KMS-11 (cell line): ENCODE data around the gene ARID4B.

Experiments
- H2AFZ ChIP-seq: fragments of 200-600 bp; sonication (generic); 2 replicates; pipeline ENCODE4 v1.6.1; 2016; ENCODE audit warnings: antibody characterized with exemption, mixed run types, low read depth
- H3K27ac ChIP-seq: fragments of 200-600 bp; sonication (generic); 2 replicates; pipeline ENCODE4 v1.6.1; 2016; ENCODE audit warnings: mild to moderate bottlenecking, mixed run types
- H3K27me3 ChIP-seq: fragments of 200-600 bp; sonication (generic); 2 replicates; pipeline ENCODE4 v1.6.1; 2017; ENCODE audit warnings: mild to moderate bottlenecking, low read depth, mixed run types, moderate library complexity; ENCODE audit not compliant: insufficient read depth
- H3K36me3 ChIP-seq: fragments of 200-600 bp; sonication (generic); 2 replicates; pipeline ENCODE4 v1.6.1; 2017; ENCODE audit warnings: mild to moderate bottlenecking, mixed run types; ENCODE audit not compliant: insufficient read depth
- H3K4me1 ChIP-seq: fragments of 200-600 bp; sonication (generic); 2 replicates; pipeline ENCODE4 v1.6.1; 2016; ENCODE audit warnings: mild to moderate bottlenecking, low read depth, mixed run types; ENCODE audit not compliant: poor library complexity, severe bottlenecking
- H3K4me2 ChIP-seq: fragments of 200-600 bp; sonication (generic); 2 replicates; pipeline ENCODE4 v1.7.0; 2016; ENCODE audit warnings: mild to moderate bottlenecking, mixed run types
- H3K4me3 ChIP-seq: fragments of 200-600 bp; sonication (generic); IDR thresholded peaks from 2 replicates; pipeline ENCODE4 v1.6.1; 2017; ENCODE audit warnings: low read depth, low read length, mixed read lengths; ENCODE audit not compliant: insufficient read depth
- H3K79me2 ChIP-seq: fragments of 200-600 bp; sonication (generic); 2 replicates; pipeline ENCODE4 v1.6.1; 2016; ENCODE audit warnings: low read depth, mixed run types; ENCODE audit not compliant: insufficient read depth
- H3K9ac ChIP-seq: fragments of 200-600 bp; sonication (generic); 2 replicates; pipeline ENCODE4 v1.6.1; 2016; ENCODE audit warnings: mild to moderate bottlenecking, mixed run types
- H4K20me1 ChIP-seq: fragments of 200-600 bp; sonication (generic); 2 replicates; pipeline ENCODE4 v1.6.1; 2016; ENCODE audit warnings: mild to moderate bottlenecking, mixed run types; ENCODE audit not compliant: insufficient read depth
- TF ChIP-seq, protein P1 (sequence below): fragments of 200-600 bp; sonication (generic); conservative IDR thresholded peaks from 2 replicates; pipeline ENCODE4 v1.6.1; 2017; ENCODE audit warnings: low read depth, mild to moderate bottlenecking, antibody characterized with exemption, low read length, moderate library complexity, mixed read lengths

The ARID4B gene

DNA sequence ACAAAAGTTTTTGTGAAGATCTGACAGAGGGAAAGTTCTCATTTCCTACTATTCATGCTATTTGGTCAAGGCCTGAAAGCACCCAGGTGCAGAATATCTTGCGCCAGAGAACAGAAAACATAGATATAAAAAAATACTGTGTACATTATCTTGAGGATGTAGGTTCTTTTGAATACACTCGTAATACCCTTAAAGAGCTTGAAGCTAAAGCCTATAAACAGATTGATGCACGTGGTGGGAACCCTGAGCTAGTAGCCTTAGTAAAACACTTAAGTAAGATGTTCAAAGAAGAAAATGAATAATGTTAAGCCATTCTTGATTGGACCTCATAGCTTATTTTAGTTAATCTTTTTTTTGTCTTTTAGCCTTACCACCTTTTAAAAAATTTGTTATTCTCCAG is 14.5 kb upstream of the ARID4B start:
- TF ChIP-seq, protein P1, sequence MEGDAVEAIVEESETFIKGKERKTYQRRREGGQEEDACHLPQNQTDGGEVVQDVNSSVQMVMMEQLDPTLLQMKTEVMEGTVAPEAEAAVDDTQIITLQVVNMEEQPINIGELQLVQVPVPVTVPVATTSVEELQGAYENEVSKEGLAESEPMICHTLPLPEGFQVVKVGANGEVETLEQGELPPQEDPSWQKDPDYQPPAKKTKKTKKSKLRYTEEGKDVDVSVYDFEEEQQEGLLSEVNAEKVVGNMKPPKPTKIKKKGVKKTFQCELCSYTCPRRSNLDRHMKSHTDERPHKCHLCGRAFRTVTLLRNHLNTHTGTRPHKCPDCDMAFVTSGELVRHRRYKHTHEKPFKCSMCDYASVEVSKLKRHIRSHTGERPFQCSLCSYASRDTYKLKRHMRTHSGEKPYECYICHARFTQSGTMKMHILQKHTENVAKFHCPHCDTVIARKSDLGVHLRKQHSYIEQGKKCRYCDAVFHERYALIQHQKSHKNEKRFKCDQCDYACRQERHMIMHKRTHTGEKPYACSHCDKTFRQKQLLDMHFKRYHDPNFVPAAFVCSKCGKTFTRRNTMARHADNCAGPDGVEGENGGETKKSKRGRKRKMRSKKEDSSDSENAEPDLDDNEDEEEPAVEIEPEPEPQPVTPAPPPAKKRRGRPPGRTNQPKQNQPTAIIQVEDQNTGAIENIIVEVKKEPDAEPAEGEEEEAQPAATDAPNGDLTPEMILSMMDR, result no peak

DNA sequence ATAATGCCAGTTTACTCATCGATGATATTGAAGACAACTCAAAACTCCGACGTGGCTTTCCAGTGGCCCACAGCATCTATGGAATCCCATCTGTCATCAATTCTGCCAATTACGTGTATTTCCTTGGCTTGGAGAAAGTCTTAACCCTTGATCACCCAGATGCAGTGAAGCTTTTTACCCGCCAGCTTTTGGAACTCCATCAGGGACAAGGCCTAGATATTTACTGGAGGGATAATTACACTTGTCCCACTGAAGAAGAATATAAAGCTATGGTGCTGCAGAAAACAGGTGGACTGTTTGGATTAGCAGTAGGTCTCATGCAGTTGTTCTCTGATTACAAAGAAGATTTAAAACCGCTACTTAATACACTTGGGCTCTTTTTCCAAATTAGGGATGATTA is 14.1 kb upstream of the ARID4B start:
- Histone ChIP-seq H3K79me2 (no peaks in the 10 kb centered on the region), H3K9ac (no peak overlapping the region), H4K20me1 (no peaks in the 10 kb centered on the region), H3K27me3 (no peaks in the 10 kb centered on the region), H3K4me1 (peaks cover 4% of the 10 kb centered on the region), H3K36me3 (no peaks in the 10 kb centered on the region), H3K4me3 (no peak overlapping the region), H3K27ac (no peak overlapping the region), H2AFZ (no peak overlapping the region), H3K4me2 (no peak overlapping the region)
- TF ChIP-seq, protein P1, result no peak

More for the DNA sequence above, 14.5 kb upstream of the ARID4B start:
- H3K36me3 ChIP-seq, result no peaks in the 10 kb centered on the region
- H3K4me1 ChIP-seq, result no peaks in the 10 kb centered on the region
- H3K27ac ChIP-seq, result no peak overlapping the region
- no peaks in the 10 kb centered on the region for H4K20me1 ChIP-seq
- no peaks in the 10 kb centered on the region for H3K27me3 ChIP-seq
- no peak overlapping the region for H3K9ac ChIP-seq
- H2AFZ ChIP-seq, result no peak overlapping the region
- no peaks in the 10 kb centered on the region for H3K79me2 ChIP-seq
- H3K4me2 ChIP-seq, result no peak overlapping the region
- H3K4me3 ChIP-seq, result no peak overlapping the region

DNA sequence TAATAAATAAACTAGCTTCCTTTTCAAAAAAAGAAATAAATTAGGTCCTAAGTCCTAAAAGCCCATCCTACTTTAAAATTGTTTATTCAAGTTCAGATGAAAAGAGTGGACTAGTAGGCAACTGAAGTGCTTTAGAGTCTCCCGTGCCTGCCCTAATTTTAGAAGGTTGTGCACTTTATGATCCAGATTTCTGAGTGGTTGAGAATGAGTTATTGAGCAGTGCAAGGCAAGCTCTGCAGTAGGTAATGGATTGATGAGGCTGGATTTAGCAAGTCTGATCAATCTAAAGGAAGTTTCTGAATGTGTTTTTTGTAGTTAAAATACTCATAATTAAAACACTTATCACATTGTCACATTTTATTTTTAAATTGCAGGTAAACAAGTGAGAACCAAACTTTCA is 13.4 kb upstream of the ARID4B start:
- H3K36me3 ChIP-seq, result no peaks in the 10 kb centered on the region
- no peak overlapping the region for H3K4me2 ChIP-seq
- H3K9ac ChIP-seq, result no peak overlapping the region
- no peaks in the 10 kb centered on the region for H3K79me2 ChIP-seq
- no peaks in the 10 kb centered on the region for H3K27me3 ChIP-seq
- H4K20me1 ChIP-seq, result no peaks in the 10 kb centered on the region
- H3K4me3 ChIP-seq, result no peak overlapping the region
- H3K4me1 ChIP-seq, result peaks cover 11% of the 10 kb centered on the region
- TF ChIP-seq, protein P1, result no peak
- no peak overlapping the region for H3K27ac ChIP-seq
- no peak overlapping the region for H2AFZ ChIP-seq

DNA sequence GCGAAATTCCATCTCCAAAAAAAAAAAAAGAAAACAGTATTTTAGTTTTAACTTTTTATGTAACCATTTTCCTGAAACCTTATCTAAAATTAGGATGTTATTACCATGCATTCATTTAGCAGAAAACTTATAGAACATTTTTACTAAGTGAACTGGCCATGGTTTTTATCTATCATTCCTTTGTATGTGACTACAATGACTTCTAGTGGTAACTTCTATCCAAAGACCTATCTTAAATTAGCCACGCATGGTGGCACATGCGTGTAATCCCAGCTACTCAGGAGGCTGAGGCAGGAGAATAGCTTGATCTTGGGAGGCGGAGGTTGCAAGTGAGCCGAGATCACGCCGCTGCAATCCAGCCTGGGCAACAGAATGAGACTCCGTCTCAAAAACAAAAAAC is 11.8 kb upstream of the ARID4B start:
- TF ChIP-seq, protein P1, result no peak
- H3K79me2 ChIP-seq, result no peaks in the 10 kb centered on the region
- H3K4me1 ChIP-seq, result peaks cover 14% of the 10 kb centered on the region
- H4K20me1 ChIP-seq, result no peaks in the 10 kb centered on the region
- no peak overlapping the region for H2AFZ ChIP-seq
- H3K36me3 ChIP-seq, result no peaks in the 10 kb centered on the region
- H3K27ac ChIP-seq, result no peak overlapping the region
- no peak overlapping the region for H3K9ac ChIP-seq
- H3K4me3 ChIP-seq, result no peak overlapping the region
- no peaks in the 10 kb centered on the region for H3K27me3 ChIP-seq
- no peak overlapping the region for H3K4me2 ChIP-seq
